Hippocampal formation (tissue), 2 donors: Measurements from ENCODE around the gene PRSS1.
"Not testable (repeated sequence)": the region's sequence is repeated elsewhere in the genome, so short reads cannot be mapped to it uniquely, and the experiment has no call there.

Source experiments
- DNase-seq, 2 donors: peaks; one replicate each; lab custom pipeline; 2025; lab: John Stamatoyannopoulos, UW

Gene PRSS1

GRCh38 chr7:142748410-142748809, 862 bp upstream of the PRSS1 start:
- DNase-seq = not testable (repeated sequence)

DNA sequence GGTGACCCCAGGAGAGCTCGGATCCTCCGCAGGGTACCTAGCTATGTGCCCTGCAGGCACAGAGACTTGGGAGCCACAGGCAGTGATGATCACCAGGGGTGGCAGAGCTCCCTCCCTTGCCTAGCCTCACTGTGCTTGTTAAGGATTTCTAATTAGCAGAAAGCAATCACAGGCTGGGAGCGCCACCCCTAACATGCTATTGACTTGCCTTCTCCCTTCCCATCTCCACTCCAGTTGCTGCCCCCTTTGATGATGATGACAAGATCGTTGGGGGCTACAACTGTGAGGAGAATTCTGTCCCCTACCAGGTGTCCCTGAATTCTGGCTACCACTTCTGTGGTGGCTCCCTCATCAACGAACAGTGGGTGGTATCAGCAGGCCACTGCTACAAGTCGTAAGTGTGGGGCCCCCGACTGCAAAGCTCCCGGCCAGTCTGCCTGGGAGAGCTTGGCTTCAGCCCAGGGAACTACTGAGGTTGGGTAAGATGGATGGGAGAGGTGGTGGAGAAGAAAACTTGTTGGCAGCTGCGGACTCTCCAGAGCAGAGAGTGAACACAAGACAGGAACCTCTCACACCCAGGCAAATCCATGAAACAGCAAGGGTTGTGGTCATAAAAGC, 1.2 kb downstream of the PRSS1 start:
- no peak for DNase-seq

- not testable (repeated sequence) for DNase-seq
These were observed 2.4 kb downstream of the PRSS1 start for GRCh38 chr7:142751526-142752175.

DNA sequence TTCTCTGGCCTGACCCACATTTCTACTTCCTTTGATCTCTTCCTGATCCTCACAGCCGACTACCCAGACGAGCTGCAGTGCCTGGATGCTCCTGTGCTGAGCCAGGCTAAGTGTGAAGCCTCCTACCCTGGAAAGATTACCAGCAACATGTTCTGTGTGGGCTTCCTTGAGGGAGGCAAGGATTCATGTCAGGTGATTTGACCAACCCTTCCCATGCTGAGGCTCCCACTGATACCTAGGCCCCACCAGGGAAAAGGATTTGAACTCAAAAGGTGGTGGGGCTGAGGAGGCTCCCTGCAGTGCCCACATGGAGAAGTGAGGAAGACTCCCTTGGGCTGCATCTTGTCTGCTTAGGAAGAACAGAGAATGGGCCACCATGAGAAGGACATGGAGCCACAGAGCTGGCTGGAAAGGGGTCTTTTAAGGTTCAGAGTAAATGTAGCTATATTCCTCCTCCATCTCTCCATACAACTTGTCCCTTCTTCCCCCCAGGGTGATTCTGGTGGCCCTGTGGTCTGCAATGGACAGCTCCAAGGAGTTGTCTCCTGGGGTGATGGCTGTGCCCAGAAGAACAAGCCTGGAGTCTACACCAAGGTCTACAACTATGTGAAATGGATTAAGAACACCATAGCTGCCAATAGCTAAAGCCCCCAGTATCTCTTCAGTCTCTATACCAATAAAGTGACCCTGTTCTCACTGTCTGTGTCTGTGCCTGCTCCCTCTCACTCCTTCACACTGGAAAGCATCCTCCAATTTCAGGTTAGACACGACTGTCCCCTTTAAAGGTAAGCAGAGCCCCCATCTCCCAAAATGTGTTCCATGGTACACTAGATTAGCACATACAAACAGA, 3.3 kb downstream of the PRSS1 start:
- DNase-seq = no peak

DNA sequence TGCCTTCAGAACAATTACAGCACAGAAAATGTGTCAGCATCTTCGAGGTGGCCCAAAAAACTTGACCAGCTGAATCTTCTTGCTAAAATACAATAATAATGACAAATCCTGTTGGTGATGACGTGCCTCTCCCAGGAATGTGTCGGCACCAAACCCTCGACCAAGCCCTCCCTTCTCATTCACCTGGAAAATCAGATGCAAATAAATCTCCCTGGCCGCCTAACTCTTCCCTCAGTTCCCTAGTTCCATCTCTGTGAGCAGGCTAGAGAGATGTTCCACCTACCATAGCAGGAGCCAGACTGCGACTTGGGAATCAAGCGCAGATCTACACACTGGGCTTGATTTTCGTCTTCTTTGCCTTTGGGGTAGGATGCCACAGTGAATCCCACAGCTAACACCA, 4.1 kb downstream of the PRSS1 start:
- DNase-seq = no peak

- not testable (repeated sequence) for DNase-seq
These were observed 4.7 kb downstream of the PRSS1 start for GRCh38 chr7:142753925-142754491.

GRCh38 chr7:142754681-142755575, 5.7 kb downstream of the PRSS1 start:
- DNase-seq = no peak

DNA sequence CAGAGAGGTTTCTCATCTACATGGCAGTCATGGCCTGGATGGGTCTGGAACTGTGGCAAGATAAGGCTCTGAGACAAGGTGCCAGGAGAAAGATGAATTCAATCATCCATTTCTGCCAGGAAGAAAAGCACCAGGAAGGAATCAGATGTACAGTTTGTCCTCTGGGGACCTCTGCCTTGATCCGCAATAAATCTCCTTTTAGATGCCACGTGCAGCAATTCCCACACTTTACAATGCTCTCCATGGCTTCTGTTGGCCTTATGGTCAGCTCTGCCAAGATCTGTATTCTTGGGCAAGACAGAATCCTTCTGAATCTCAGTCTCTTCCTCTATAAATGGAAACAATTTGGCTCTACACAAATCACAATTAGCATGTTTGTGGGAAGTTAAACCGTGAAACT, 9.0 kb downstream of the PRSS1 start:
- DNase-seq = not testable (repeated sequence)

- DNase-seq = no peak
These were observed 10.2 kb downstream of the PRSS1 start for GRCh38 chr7:142759433-142759832.

DNA sequence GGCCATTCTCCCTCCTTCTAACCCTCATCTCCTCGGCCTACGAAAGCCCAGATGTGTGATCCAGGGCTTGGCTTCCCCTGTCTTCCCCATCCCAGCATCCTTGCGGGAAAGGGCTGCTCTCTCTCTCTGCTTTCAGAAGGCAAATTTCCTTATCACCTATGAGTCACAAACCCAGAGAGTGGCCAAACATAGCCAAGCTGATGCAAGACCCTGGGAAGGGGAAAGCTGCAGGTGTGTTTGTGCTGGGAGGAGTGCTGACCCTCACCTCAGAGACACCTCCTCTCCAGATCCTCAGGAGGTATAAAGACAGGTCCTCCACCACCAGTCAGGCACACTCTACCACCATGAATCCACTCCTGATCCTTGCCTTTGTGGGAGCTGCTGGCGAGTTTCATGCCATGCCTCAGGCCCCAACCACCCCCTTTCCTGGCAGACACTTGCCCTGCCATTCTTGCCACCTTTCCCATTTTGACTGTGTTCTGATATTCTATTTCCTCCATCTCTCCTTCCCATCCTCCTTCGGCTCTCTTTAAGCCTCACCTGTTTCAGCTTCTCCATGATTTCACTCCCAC, 10.9 kb downstream of the PRSS1 start:
- DNase-seq = no peak

GRCh38 chr7:142761606-142762005, 12.3 kb downstream of the PRSS1 start:
- DNase-seq = not testable (repeated sequence)

DNA sequence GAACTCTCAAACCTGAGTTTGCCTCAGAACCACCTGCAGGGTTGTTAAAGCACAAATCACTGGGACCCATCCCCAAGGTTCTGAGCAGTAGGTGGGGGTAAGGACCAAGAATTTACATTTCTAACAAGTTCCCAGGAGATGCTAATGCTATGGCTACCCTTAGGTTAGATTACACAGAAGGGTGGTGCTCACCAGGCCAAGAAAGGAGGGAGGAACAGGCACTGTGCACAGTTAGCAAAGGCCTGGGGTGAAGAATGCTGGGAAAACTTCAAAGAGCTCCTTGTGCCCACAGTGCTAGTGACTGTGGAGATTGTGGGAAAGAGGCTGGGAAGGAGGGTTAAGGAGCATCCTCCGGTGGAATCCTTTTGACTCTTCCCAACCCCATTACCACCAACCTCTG, 12.8 kb downstream of the PRSS1 start:
- DNase-seq = no peak

GRCh38 chr7:142767451-142767850, 18.2 kb downstream of the PRSS1 start:
- DNase-seq = no peak

DNA sequence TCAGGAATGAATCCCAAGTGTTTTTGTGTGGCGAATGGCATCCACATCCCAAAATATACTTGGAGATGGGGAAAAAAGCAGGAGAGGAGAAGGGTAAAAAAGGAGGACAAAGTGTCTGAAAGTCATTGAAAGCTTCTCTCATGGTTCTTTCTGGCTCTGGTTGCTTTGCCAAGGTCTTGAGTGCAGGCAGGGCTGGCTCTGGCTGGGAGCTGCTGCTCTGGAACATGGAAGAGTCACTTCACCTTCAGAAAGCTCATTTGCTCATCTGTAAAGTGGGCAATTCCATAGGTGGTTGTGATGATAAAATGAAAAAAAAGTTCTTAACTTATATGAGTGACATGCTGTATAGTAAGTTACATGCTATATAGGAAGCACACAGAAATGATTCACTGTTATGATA, 18.6 kb downstream of the PRSS1 start:
- no peak for DNase-seq

GRCh38 chr7:142768885-142769284, 19.6 kb downstream of the PRSS1 start:
- not testable (repeated sequence) for DNase-seq

DNA sequence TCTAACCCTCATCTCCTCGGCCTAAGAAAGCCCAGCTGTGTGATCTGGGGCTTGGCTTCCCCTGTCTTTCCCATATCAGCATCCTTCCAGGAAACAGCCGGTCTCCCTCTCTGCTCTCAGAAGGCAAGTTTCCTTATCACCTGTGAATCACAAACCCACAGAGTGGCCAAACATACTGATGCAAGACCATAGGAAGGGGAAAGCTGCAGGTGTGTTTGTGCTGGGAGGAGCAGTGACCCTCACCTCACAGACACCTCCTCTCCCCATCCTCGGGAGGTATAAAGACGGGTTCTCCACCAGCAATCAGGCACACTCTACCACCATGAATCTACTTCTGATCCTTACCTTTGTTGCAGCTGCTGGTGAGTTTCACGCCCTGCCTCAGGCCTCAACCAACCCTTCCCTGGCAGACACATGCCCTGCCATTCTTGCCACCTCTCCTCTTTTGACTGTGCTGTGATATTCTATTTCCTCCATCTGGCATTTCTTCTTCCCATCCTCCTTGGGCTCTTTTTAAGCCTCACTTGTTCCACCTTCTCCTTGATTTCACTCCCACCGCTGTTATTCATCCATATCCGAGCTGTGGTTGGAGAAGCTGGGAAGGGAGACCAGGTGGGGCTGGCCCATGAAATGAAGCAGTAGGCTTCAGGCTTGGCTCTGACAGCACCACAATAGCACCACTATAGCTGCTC, 21.5 kb downstream of the PRSS1 start, which contains the start of gene PRSS2:
Gene PRSS2, plus strand, starts transcription at position 310 of the 692 bp plus-strand sequence. Its CDS starts 13 bp downstream, at position 323.
- DNase-seq = no peak

- DNase-seq = no peak
These were observed 22.1 kb downstream of the PRSS1 start for GRCh38 chr7:142771353-142771723.

DNA sequence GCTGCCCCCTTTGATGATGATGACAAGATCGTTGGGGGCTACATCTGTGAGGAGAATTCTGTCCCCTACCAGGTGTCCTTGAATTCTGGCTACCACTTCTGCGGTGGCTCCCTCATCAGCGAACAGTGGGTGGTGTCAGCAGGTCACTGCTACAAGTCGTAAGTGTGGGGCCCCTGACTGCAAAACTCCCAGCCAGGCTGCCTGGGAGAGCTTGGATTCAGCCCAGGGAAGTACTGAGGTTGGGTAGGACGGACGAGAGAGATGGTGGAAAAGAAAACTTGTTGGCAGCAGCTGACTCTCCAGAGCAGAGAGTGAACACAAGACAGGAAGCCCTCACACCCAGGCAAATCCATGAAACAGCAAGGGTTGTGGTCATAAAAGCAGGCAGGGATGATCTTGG, 22.8 kb downstream of the PRSS1 start:
- DNase-seq = no peak

DNA sequence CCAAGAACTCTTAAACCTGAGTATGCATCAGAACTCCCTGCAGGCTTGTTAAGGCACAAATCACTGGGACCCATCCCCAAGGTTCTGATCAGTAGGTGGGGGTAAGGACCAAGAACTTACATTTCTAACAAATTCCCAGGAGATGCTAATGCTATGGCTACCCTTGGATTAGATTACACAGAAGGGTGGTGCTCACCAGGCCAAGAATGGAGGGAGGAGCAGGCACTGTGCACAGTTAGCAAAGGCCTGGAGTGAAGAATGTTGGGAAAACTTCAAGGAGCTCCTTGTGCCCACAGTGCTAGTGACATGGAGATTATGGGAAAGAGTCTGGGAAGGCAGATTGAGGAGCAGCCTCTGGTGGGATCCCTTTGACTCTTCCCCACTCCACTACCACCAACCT, 23.4 kb downstream of the PRSS1 start:
- no peak for DNase-seq

GRCh38 chr7:142773230-142773629, 24.0 kb downstream of the PRSS1 start:
- DNase-seq = no peak
